22Rv1 (cell line): Measurements from ENCODE around the gene FADS2.

ENCODE experiments used
- H3K27ac ChIP-seq: fragments of 450-650 bp; 2 replicates; pipeline ENCODE4 v1.5.1; 2017
- CTCF ChIP-seq: fragments of 450-650 bp; IDR thresholded peaks from 2 replicates; pipeline ENCODE4 v1.5.1; 2017; ENCODE audit warnings: mild to moderate bottlenecking
- ZFX ChIP-seq: fragments of 450-650 bp; IDR thresholded peaks from 2 replicates; pipeline ENCODE4 v1.6.1; 2017; ENCODE audit warnings: antibody characterized with exemption, borderline replicate concordance

FADS2 gene

DNA sequence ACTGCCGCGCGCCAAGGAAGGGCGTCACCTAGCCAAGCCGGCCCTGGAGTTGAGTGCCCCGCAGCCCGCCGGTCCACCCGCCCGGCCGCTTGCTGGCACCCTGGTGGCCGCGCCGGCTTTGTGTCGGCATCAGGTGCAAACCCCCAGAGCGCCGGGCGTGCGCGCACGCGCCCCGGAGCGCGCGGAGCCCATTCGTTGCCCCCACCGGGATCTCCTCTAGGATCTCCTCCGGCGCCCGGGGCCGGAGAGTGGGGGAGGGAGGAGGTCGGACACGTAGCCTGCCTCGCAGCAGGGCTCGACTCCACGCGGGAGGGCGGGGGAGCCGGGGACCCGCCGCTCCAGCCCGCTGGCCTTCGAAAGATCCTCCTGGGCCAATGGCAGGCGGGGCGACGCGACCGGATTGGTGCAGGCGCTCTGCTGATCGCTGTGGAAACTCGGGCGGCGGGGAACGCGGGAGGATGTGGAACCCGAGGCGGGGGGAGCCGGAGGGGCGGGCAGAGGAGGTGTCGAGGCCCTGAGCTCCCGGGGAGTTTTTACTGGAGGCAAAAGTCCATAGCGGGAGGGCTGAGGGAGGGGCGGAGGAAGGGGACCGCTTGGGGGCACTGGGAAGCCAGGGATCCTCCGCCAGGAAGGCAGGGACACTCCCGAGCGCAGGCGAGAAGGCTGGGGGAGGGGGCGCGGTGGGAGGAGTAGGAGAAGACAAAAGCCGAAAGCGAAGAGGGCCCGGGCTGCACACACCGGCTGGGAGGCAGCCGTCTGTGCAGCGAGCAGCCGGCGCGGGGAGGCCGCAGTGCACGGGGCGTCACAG, at the start of gene FADS2:
FADS2 (plus strand) TSS at position 730 of the 808 bp plus-strand sequence. CDS start 91 bp downstream, outside the sequence.
- TF ChIP-seq ZFX (no peak), CTCF (no peak)
- peak within 1 kb of the TSS; percentile 68 for H3K27ac ChIP-seq

GRCh38 chr11:61778357-61778886, 49.7 kb upstream of the FADS2 start:
- H3K27ac ChIP-seq = no peak overlapping the region
- no peak for TF ChIP-seq CTCF
- TF ChIP-seq ZFX = no peak

DNA sequence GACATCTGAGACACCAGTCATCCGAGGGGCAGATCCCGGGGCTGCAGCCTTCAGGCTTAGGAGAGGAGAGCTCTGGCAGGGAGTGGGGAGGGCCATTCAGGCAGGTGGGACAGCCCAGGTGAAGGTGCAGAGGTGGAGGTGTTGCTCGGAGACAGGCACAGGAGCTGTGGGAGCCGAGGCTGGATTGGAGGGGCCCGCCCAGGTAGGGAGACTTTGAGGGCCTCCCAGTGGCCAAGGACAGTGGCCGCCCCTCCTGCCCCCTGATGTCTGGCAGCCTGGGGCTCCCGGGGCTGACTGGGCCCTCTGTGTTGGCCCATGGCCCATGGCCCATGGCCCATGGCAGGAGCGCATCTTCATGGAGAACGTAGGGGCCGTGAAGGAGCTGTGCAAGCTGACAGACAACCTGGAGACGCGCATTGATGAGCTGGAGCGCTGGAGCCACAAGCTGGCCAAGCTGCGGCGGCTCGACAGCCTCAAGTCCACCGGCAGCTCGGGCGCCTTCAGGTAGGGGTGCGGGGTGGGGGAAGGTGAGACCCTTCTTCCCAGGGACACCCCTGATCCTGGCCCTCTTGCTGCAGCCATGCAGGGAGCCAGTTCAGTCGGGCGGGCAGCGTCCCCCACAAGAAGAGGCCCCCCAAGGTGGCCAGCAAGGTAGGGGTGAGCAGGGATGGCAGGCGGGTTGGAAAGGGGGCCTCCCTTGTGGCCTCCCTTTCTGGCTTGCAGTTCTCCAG, 49.0 kb upstream of the FADS2 start:
- no peak for TF ChIP-seq ZFX
- H3K27ac ChIP-seq = no peak overlapping the region

DNA sequence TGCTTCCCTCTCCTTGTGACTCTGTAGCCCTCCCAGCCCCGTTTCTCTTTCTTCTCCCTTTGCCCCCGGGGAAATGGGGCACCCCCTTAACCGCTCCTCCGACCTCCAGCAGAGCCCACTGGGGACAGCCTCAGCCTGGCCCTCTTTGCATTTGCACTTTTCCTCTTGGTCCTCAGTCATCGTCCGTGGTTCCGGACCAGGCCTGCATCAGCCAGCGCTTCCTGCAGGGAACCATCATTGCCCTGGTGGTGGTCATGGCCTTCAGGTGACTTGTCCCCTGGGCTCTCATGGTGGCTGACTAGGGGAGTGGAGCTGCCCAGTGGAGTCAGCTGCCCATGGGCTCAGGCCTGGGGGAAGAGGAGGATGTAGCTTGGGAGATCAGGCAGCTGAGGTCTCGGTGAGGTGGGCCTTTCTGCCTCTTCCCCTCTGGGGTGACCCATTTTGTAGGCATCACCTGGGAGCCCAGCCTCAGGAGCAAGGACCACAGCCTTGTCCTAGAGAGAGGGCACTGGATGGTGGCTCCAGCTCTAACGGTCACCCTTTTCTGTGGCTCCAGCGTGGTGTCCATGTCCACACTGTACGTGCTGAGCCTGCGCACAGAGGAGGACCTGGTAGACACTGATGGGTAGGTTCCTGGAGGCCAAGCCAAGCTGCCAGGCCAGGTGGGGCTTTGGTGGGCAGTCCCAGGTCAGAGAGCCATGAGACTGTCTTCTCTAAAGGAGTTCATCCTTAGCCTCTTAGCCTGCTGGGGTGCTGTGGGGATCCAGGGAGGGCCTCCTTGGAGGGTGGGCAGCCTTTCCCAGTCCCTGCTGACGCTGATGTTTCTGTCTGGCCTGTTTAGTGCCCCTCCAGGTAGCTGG, 48.2 kb upstream of the FADS2 start:
- TF ChIP-seq ZFX = no peak
- no peak for TF ChIP-seq CTCF
- H3K27ac ChIP-seq = no peak overlapping the region

- TF ChIP-seq CTCF = no peak
- no peak for TF ChIP-seq ZFX
- no peak overlapping the region for H3K27ac ChIP-seq
These were observed 47.4 kb upstream of the FADS2 start for GRCh38 chr11:61780581-61781162.

GRCh38 chr11:61781585-61781984, 46.5 kb upstream of the FADS2 start:
- no peak overlapping the region for H3K27ac ChIP-seq
- TF ChIP-seq CTCF (no peak), ZFX (no peak)

GRCh38 chr11:61782299-61782698, 45.8 kb upstream of the FADS2 start:
- peak overlapping the region; percentile 33; the same call in 1 of the 2 replicates for H3K27ac ChIP-seq
- no peak for TF ChIP-seq CTCF
- no peak for TF ChIP-seq ZFX
